K562 (cell line): Measurements from ENCODE around the gene SLC25A45.
"Not testable (repeated sequence)": the region's sequence is repeated elsewhere in the genome, so short reads cannot be mapped to it uniquely, and the experiment has no call there.

ENCODE experiments used
- CTCF ChIP-seq, 3 experiments: IDR thresholded peaks in 2 of 3; conservative IDR thresholded peaks in 1 of 3; 2 replicates each; pipeline ENCODE4 v1.5.1; 2011 to 2012; ENCODE audit warnings: low read length in 3 of 3, mild to moderate bottlenecking in 3 of 3, control low read depth in 2 of 3, improper control_type of control experiment in 1 of 3, inconsistent platforms in 1 of 3, low read depth in 1 of 3, mixed read lengths in 1 of 3, moderate library complexity in 1 of 3; ENCODE audit not compliant: insufficient read depth in 2 of 3
- MAX ChIP-seq: sonication (generic); formaldehyde crosslinking; IDR thresholded peaks from 2 replicates; pipeline ENCODE4 v1.9.0; 2022; ENCODE audit warnings: mild to moderate bottlenecking, missing genetic modification reagents
- ZBTB1 ChIP-seq: sonication (generic); formaldehyde crosslinking; IDR thresholded peaks from 2 replicates; pipeline ENCODE4 v1.8.1; 2023; ENCODE audit warnings: missing genetic modification reagents, low read depth, mild to moderate bottlenecking, borderline replicate concordance
- ZBTB26 ChIP-seq: fragments of 450-650 bp; formaldehyde crosslinking; IDR thresholded peaks from 2 replicates; pipeline ENCODE4 v1.4.0; 2022; ENCODE audit warnings: missing genetic modification characterization

- TF ChIP-seq ZBTB1; MAX (CRISPR knock-in tag); CTCF (IDR thresholded peaks at IDR 0.05 in 2 of 3, conservative IDR thresholded peaks at IDR 0.05 in 1 of 3; ENCODE audit: insufficient read depth in 2 of 3, low read depth in 1 of 3, low read length in 3 of 3); ZBTB26 (CRISPR knock-in tag): not testable (repeated sequence)
Measured at GRCh38 chr11:65332591-65332990, 49.9 kb downstream of the SLC25A45 start.
